ENCODE data around the gene ZNF497.

DNA sequence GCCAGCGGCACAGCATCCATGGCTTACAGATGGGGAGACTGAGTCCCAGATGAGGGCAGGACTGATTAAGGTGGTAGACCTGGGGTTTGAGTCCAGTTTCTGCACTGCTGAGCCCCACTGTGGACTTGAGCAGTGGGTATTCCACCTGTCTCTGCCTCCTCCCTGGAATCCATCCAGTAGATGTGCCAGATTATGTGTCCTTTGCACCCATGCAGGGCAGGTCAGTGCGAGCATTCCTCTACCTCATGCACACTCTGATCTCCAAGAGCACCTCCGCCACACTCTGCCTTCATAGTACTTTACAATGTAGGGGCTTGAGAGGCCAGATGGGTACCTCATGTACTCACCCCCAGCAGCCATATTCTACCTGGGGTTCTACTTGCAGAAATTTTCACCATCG lies 25.7 kb downstream of the ZNF497 start:
- TF ChIP-seq, protein P1, sequence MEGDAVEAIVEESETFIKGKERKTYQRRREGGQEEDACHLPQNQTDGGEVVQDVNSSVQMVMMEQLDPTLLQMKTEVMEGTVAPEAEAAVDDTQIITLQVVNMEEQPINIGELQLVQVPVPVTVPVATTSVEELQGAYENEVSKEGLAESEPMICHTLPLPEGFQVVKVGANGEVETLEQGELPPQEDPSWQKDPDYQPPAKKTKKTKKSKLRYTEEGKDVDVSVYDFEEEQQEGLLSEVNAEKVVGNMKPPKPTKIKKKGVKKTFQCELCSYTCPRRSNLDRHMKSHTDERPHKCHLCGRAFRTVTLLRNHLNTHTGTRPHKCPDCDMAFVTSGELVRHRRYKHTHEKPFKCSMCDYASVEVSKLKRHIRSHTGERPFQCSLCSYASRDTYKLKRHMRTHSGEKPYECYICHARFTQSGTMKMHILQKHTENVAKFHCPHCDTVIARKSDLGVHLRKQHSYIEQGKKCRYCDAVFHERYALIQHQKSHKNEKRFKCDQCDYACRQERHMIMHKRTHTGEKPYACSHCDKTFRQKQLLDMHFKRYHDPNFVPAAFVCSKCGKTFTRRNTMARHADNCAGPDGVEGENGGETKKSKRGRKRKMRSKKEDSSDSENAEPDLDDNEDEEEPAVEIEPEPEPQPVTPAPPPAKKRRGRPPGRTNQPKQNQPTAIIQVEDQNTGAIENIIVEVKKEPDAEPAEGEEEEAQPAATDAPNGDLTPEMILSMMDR (IDR thresholded peaks at IDR 0.05; ENCODE audit: low read depth, low read length, poor library complexity, severe bottlenecking) = no peak
- no peak for TF ChIP-seq EZH2phosphoT487 (IDR thresholded peaks at IDR 0.05; ENCODE audit: borderline replicate concordance, low read length)
